HCT116 (cell line): ENCODE data around the gene CASKIN2. TPM values are rescaled to one million over a fixed set of nuclear protein-coding genes. Genes with fewer than 3 reads are reported as not detected.
A peak's percentile ranks its signal among the peaks of the same experiment; 100 is the strongest.

Experiments
- ATAC-seq: fragments of 200-7000 bp; cut with Tn5 transposase; 2 replicates; pipeline ENCODE4 v1.9.1; 2020; ENCODE audit warnings: mild to moderate bottlenecking, moderate library complexity
- BruUV-seq: library from RNA; stranded (reverse); fragments of 400-500 nt; replicated peaks from 2 replicates; lab custom pipeline; 2021; lab: Mats Ljungman, UMichigan
- CTCF ChIA-PET: fragments of 300-600 bp; sonication (Branson Sonifier 250); formaldehyde crosslinking; loops from one replicate; lab custom pipeline; 2021; ENCODE audit warnings: antibody characterized with exemption; lab: Charles Lee
- POLR2A ChIA-PET: fragments of 300-600, 350-600 bp; sonication (Branson Sonifier 250); formaldehyde crosslinking; loops from one replicate; lab custom pipeline; 2021; ENCODE audit warnings: antibody characterized with exemption; lab: Charles Lee
- RAD21 ChIA-PET, 2 experiments: fragments of 300-600 bp; sonication (Branson Sonifier 250); formaldehyde crosslinking; loops; one replicate each; lab custom pipeline; 2023; ENCODE audit warnings: low total read pairs in 2 of 2; ENCODE audit not compliant: uncharacterized antibody in 2 of 2, unreplicated experiment in 2 of 2, low non-redundant PET in 1 of 2; lab: Charles Lee
- DNase-seq: peaks from one replicate; pipeline ENCODE4 v3.0.0-alpha.2; 2010; ENCODE audit warnings: low read depth, low spot score
- H2AFZ ChIP-seq: fragments of 200-600 bp; shearing (Covaris generic), sonication (generic); 2 replicates; pipeline ENCODE4 v1.6.1; 2017; ENCODE audit warnings: low read depth, mixed run types, mixed read lengths, antibody characterized with exemption, low read length; ENCODE audit not compliant: poor library complexity, severe bottlenecking
- H3K27ac ChIP-seq: 2 replicates; pipeline ENCODE4 v1.5.1; 2012; ENCODE audit warnings: low read depth, low read length
- H3K27me3 ChIP-seq: fragments of 200-600 bp; sonication (generic); 2 replicates; pipeline ENCODE4 v1.6.1; 2016; ENCODE audit warnings: mixed run types, low read length, mixed read lengths; ENCODE audit not compliant: insufficient read depth
- H3K36me3 ChIP-seq, 2 experiments: fragments of 200-500 bp in 1 of 2; fragments of 200-600 bp in 1 of 2; sonication (Bioruptor generic) in 1 of 2; sonication (generic) in 1 of 2; 2 replicates each; pipeline versions ENCODE4 v1.5.1 to v1.6.1; 2014 to 2016; ENCODE audit warnings: low read length in 2 of 2, inconsistent platforms in 1 of 2, mixed read lengths in 1 of 2, mixed run types in 1 of 2; ENCODE audit not compliant: insufficient read depth in 2 of 2, control insufficient read depth in 1 of 2
- H3K4me1 ChIP-seq, 2 experiments: fragments of 200-600 bp in 1 of 2; sonication (generic) in 1 of 2; 2 replicates each; pipeline versions ENCODE4 v1.5.1 to v1.6.1; 2012 to 2017; ENCODE audit warnings: low read length in 2 of 2, inconsistent platforms in 1 of 2, mild to moderate bottlenecking in 1 of 2, mixed read lengths in 1 of 2, mixed run types in 1 of 2, moderate library complexity in 1 of 2; ENCODE audit not compliant: insufficient read depth in 2 of 2, control insufficient read depth in 1 of 2
- H3K4me2 ChIP-seq: fragments of 200-600 bp; sonication (generic); 2 replicates; pipeline ENCODE4 v1.6.1; 2017; ENCODE audit warnings: mixed run types, low read length, mixed read lengths
- H3K4me3 ChIP-seq, 2 experiments: fragments of 200-600 bp in 1 of 2; sonication (generic) in 1 of 2; replicated peaks in 1 of 2; 2 replicates each; pipeline ENCODE4 v1.5.1; 2011 to 2016; ENCODE audit warnings: low read length in 2 of 2, control low read depth in 1 of 2, low read depth in 1 of 2, mild to moderate bottlenecking in 1 of 2, mixed read lengths in 1 of 2, mixed run types in 1 of 2
- H3K79me2 ChIP-seq: fragments of 200-600 bp; sonication (generic); 2 replicates; pipeline ENCODE4 v1.6.1; 2017; ENCODE audit warnings: mild to moderate bottlenecking, mixed run types, low read length, moderate library complexity, mixed read lengths; ENCODE audit not compliant: insufficient read depth
- H3K9ac ChIP-seq: fragments of 200-600 bp; sonication (generic); 2 replicates; pipeline ENCODE4 v1.6.1; 2016; ENCODE audit warnings: low read length, mixed read lengths
- H3K9me2 ChIP-seq: fragments of 200-600 bp; sonication (generic), shearing (Covaris generic); 2 replicates; pipeline ENCODE4 v1.6.1; 2017; ENCODE audit warnings: mixed run types, mild to moderate bottlenecking, moderate library complexity; ENCODE audit not compliant: insufficient read depth
- H3K9me3 ChIP-seq, 2 experiments: fragments of 200-500 bp in 1 of 2; fragments of 200-600 bp in 1 of 2; sonication (Bioruptor generic) in 1 of 2; sonication (generic) in 1 of 2; 2 replicates each; pipeline ENCODE4 v1.6.1; 2014 to 2017; ENCODE audit warnings: low read length in 2 of 2, mixed read lengths in 2 of 2, inconsistent platforms in 1 of 2, low read depth in 1 of 2, mild to moderate bottlenecking in 1 of 2, mixed run types in 1 of 2, moderate library complexity in 1 of 2; ENCODE audit not compliant: control insufficient read depth in 1 of 2, insufficient read depth in 1 of 2
- H4K20me1 ChIP-seq: fragments of 200-600 bp; sonication (generic), shearing (Covaris generic); 2 replicates; pipeline ENCODE4 v1.6.1; 2017; ENCODE audit warnings: mixed run types, mild to moderate bottlenecking, moderate library complexity; ENCODE audit not compliant: insufficient read depth
- CBX3 ChIP-seq: IDR thresholded peaks from 2 replicates; pipeline ENCODE4 v1.6.1; 2012; ENCODE audit warnings: low read depth
- CEBPB ChIP-seq: IDR thresholded peaks from 2 replicates; pipeline ENCODE4 v1.6.1; 2012; ENCODE audit warnings: low read depth
- EGR1 ChIP-seq: IDR thresholded peaks from 2 replicates; pipeline ENCODE4 v1.6.1; 2012; ENCODE audit warnings: low read depth
- ELF1 ChIP-seq: IDR thresholded peaks from 2 replicates; pipeline ENCODE4 v1.6.1; 2012; ENCODE audit warnings: low read depth, borderline replicate concordance
- FOSL1 ChIP-seq: IDR thresholded peaks from 2 replicates; pipeline ENCODE4 v1.6.1; 2012; ENCODE audit warnings: low read depth
- MAX ChIP-seq: IDR thresholded peaks from 2 replicates; pipeline ENCODE4 v1.6.1; 2012
- POLR2A ChIP-seq: IDR thresholded peaks from 2 replicates; pipeline ENCODE4 v1.7.0; 2011; ENCODE audit warnings: borderline replicate concordance; ENCODE audit not compliant: insufficient read depth, insufficient read length; ENCODE audit errors: extremely low read depth
- REST ChIP-seq: IDR thresholded peaks from 2 replicates; pipeline ENCODE4 v1.6.1; 2012; ENCODE audit warnings: low read depth
- SIN3A ChIP-seq: IDR thresholded peaks from 2 replicates; pipeline ENCODE4 v1.6.1; 2012; ENCODE audit warnings: low read depth
- SP1 ChIP-seq: IDR thresholded peaks from 2 replicates; pipeline ENCODE4 v1.6.1; 2012; ENCODE audit warnings: low read depth
- SRF ChIP-seq: IDR thresholded peaks from 2 replicates; pipeline ENCODE4 v1.6.1; 2012; ENCODE audit warnings: low read depth
- TCF7L2 ChIP-seq: IDR thresholded peaks from 2 replicates; pipeline ENCODE4 v1.7.0; 2011; ENCODE audit warnings: borderline replicate concordance, inconsistent platforms; ENCODE audit not compliant: insufficient read depth, insufficient read length; ENCODE audit errors: extremely low read depth
- YY1 ChIP-seq: IDR thresholded peaks from 2 replicates; pipeline ENCODE4 v1.6.1; 2011; ENCODE audit warnings: low read length, low read depth, moderate library complexity, mild to moderate bottlenecking; ENCODE audit not compliant: insufficient replicate concordance; ENCODE audit errors: extremely low read depth
- ZFX ChIP-seq: fragments of 450-650 bp; IDR thresholded peaks from 2 replicates; pipeline ENCODE4 v1.6.1; 2017
- ZNF274 ChIP-seq: fragments of 200-500 bp; sonication (Bioruptor generic); IDR thresholded peaks from 2 replicates; pipeline ENCODE4 v1.6.1; 2014; ENCODE audit warnings: mild to moderate bottlenecking, low read depth, low read length, inconsistent platforms
- intact Hi-C: fragments of 100-400 bp; cut with micrococcal nuclease; formaldehyde crosslinking; loops from 2 replicates; pipeline ENCODE4 v1.10.0; 2022
- total RNA-seq: library from RNA; stranded (reverse); gene quantifications from one replicate; pipeline ENCODE4 v1.2.1, GENCODE V29; 2021; ENCODE audit not compliant: unreplicated experiment
- TF ChIP-seq, protein P1 (sequence below): IDR thresholded peaks from 2 replicates; pipeline ENCODE4 v1.6.1; 2012
- TF ChIP-seq, protein P2 (sequence below), 3 experiments: fragments of 200-600 bp in 1 of 3; sonication (generic) in 1 of 3; IDR thresholded peaks in 2 of 3; conservative IDR thresholded peaks in 1 of 3; 2 replicates each; pipeline ENCODE4 v1.5.1; 2012 to 2017; ENCODE audit warnings: low read depth in 2 of 3, low read length in 2 of 3, antibody characterized with exemption in 1 of 3, borderline replicate concordance in 1 of 3, control low read depth in 1 of 3, mild to moderate bottlenecking in 1 of 3, mixed read lengths in 1 of 3, mixed run types in 1 of 3, moderate library complexity in 1 of 3; ENCODE audit not compliant: insufficient read depth in 1 of 3

CASKIN2 gene
- total RNA-seq, 1 experiment from 2014 or later: 38.4 TPM

DNA sequence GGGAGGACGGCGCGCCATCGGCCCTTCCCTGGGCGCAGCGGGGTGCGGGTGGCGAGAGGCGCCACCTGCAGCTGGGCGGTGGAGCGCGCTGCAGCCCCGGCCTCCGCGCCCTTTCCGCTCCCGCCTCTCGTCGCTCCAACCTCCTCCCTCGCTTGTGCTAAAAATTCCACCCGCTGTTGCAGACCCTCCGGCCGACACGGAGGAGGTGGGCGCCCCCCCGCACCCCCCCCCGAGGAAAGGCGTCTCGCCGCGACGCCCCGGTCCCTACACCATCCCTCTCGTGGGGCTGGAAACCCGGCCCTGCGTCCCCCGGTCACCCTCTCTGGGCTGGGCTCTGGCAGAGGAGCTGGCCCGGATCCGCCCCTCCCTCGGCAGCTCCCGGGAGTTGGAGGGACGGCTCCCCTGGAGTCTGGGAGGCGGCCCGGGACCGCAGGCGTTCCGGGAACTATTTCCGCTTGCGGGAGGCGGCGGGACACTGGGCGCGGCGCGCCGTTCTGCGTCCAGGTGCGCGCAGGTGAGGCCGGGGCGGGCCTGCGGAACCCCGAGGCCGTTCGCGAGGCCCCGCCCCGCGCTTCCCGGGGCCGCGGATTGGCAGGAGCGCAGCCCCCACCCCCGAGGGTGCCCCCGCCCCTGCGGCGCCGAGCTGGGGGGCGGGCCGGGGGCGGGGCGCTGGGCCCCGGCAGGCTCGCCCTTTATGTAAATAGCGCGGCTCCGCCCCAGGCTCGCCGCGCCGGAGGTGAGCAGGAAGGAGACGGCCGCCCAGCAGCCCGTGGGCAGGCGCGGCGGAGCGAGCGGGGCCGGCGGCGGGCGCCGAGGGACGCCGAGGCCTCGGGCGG, 9.9 kb upstream of the CASKIN2 start, which contains the start of gene LLGL2:
TSS of gene LLGL2 (plus strand) at position 728 of the 836 bp plus-strand sequence. CDS start 17,730 bp downstream, outside the sequence.
- Histone ChIP-seq H3K36me3 (peaks cover 9 to 17% of the 10 kb centered on the region in 2 experiments), H3K9me2 (no peaks in the 10 kb centered on the region), H3K4me2 (peak within 1 kb of the TSS; percentile 98), H3K79me2 (peaks cover 45% of the 10 kb centered on the region), H2AFZ (peak within 1 kb of the TSS; percentile 84), H3K27ac (peak within 1 kb of the TSS; percentile 98), H3K4me3 (peak within 1 kb of the TSS; percentile 68 to 86), H4K20me1 (no peaks in the 10 kb centered on the region), H3K9me3 (no peaks in the 10 kb centered on the region), H3K9ac (peak within 1 kb of the TSS; percentile 95), H3K27me3 (no peaks in the 10 kb centered on the region), H3K4me1 (peaks cover 21 to 37% of the 10 kb centered on the region in 2 experiments)
- CTCF ChIA-PET: interaction anchor here (0.6 to 2.2 kb wide), 13 partner anchors 8 to 236 kb away, joined by 3 to 39 read pairs (median 3); partner anchors contain the start of genes SLC25A19 and TSEN54
- ATAC-seq (peak; percentile 85), DNase-seq (peak; percentile 86)
- POLR2A ChIA-PET: interaction anchor here (1.0 to 1.5 kb wide), 3 partner anchors 9 to 24 kb away, joined by 3 to 15 read pairs (median 5); partner anchors contain the start of gene TSEN54
- BruUV-seq: no TSS peak
- intact Hi-C loops: loop anchor here (1.0 kb wide), 1 partner anchor 8 kb away; no protein-coding TSS in a partner anchor
- RAD21 ChIA-PET: interaction anchor here (0.6 to 1.6 kb wide), 8 partner anchors 9 to 76 kb away, joined by 3 to 9 read pairs (median 3); partner anchors contain the start of gene TSEN54 (in 2 of the 2)
- TF ChIP-seq SP1 (peak; percentile 83), CBX3 (0 out of 2 replicates have a peak, but pooled peaks have one; percentile 3), ZNF274 (no peak), MAX (peak; percentile 82), SIN3A (peak; percentile 97), ELF1 (no peak; the same call in 1 of the 2 replicates), POLR2A (peak; percentile 76), FOSL1 (no peak), SRF (no peak; the same call in 1 of the 2 replicates), TCF7L2 (peak; percentile 6), CEBPB (no peak), YY1 (peak; percentile 78), REST (no peak), ZFX (no peak; the same call in 1 of the 2 replicates), EGR1 (no peak; the same call in 1 of the 2 replicates)
- TF ChIP-seq, protein P1, sequence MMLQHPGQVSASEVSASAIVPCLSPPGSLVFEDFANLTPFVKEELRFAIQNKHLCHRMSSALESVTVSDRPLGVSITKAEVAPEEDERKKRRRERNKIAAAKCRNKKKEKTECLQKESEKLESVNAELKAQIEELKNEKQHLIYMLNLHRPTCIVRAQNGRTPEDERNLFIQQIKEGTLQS: no peak
- TF ChIP-seq, protein P2, sequence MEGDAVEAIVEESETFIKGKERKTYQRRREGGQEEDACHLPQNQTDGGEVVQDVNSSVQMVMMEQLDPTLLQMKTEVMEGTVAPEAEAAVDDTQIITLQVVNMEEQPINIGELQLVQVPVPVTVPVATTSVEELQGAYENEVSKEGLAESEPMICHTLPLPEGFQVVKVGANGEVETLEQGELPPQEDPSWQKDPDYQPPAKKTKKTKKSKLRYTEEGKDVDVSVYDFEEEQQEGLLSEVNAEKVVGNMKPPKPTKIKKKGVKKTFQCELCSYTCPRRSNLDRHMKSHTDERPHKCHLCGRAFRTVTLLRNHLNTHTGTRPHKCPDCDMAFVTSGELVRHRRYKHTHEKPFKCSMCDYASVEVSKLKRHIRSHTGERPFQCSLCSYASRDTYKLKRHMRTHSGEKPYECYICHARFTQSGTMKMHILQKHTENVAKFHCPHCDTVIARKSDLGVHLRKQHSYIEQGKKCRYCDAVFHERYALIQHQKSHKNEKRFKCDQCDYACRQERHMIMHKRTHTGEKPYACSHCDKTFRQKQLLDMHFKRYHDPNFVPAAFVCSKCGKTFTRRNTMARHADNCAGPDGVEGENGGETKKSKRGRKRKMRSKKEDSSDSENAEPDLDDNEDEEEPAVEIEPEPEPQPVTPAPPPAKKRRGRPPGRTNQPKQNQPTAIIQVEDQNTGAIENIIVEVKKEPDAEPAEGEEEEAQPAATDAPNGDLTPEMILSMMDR (IDR thresholded peaks at IDR 0.05 in 2 of 3, conservative IDR thresholded peaks at IDR 0.05 in 1 of 3; ENCODE audit: borderline replicate concordance in 1 of 3, insufficient read depth in 1 of 3, low read depth in 2 of 3, low read length in 2 of 3): peak in 2 of 3 experiments; percentile 50 to 60
